Measurements from ENCODE around the gene MYLK.

The MYLK gene

GRCh38 chr3:123783050-123783689 is 101.0 kb downstream of the MYLK start:
- Histone ChIP-seq H3K4me3 (replicated peaks; ENCODE audit: low read depth, low read length) (no peak overlapping the region), H3K27me3 (replicated peaks; ENCODE audit: control insufficient read depth, insufficient read depth, low read length) (no peaks in the 10 kb centered on the region; the same call in none of the 2 replicates), H3K36me3 (ENCODE audit: control insufficient read depth, insufficient read depth, low read length) (no peaks in the 10 kb centered on the region)
- TF ChIP-seq CTCF (IDR thresholded peaks at IDR 0.05; ENCODE audit: insufficient read depth, low read length, poor library complexity, severe bottlenecking) = no peak
- no peak for DNase-seq (ENCODE audit: extremely low read depth, insufficient read length)

GRCh38 chr3:123782488-123782887 is 101.6 kb downstream of the MYLK start:
- no peaks in the 10 kb centered on the region for H3K36me3 ChIP-seq (ENCODE audit: control insufficient read depth, insufficient read depth, low read length)
- no peak overlapping the region for H3K4me3 ChIP-seq (replicated peaks; ENCODE audit: low read depth, low read length)
- DNase-seq (ENCODE audit: extremely low read depth, insufficient read length) = no peak
- TF ChIP-seq CTCF (IDR thresholded peaks at IDR 0.05; ENCODE audit: insufficient read depth, low read length, poor library complexity, severe bottlenecking) = no peak
- no peaks in the 10 kb centered on the region; the same call in none of the 2 replicates for H3K27me3 ChIP-seq (replicated peaks; ENCODE audit: control insufficient read depth, insufficient read depth, low read length)

- Histone ChIP-seq H3K27me3 (replicated peaks; ENCODE audit: control insufficient read depth, insufficient read depth, low read length) (no peaks in the 10 kb centered on the region; the same call in none of the 2 replicates), H3K4me3 (replicated peaks; ENCODE audit: low read depth, low read length) (no peak overlapping the region), H3K36me3 (ENCODE audit: control insufficient read depth, insufficient read depth, low read length) (no peaks in the 10 kb centered on the region)
- no peak for DNase-seq (ENCODE audit: extremely low read depth, insufficient read length)
- TF ChIP-seq CTCF (IDR thresholded peaks at IDR 0.05; ENCODE audit: insufficient read depth, low read length, poor library complexity, severe bottlenecking) = no peak
These were observed 102.4 kb downstream of the MYLK start for GRCh38 chr3:123781571-123782275.

- Histone ChIP-seq H3K36me3 (ENCODE audit: control insufficient read depth, insufficient read depth, low read length) (no peaks in the 10 kb centered on the region), H3K4me3 (replicated peaks; ENCODE audit: low read depth, low read length) (no peak overlapping the region), H3K27me3 (replicated peaks; ENCODE audit: control insufficient read depth, insufficient read depth, low read length) (no peaks in the 10 kb centered on the region; the same call in none of the 2 replicates)
- TF ChIP-seq CTCF (IDR thresholded peaks at IDR 0.05; ENCODE audit: insufficient read depth, low read length, poor library complexity, severe bottlenecking) = no peak
- no peak for DNase-seq (ENCODE audit: extremely low read depth, insufficient read length)
These were observed 103.0 kb downstream of the MYLK start for GRCh38 chr3:123781138-123781537.

GRCh38 chr3:123780656-123781055 is 103.5 kb downstream of the MYLK start:
- no peaks in the 10 kb centered on the region for H3K36me3 ChIP-seq (ENCODE audit: control insufficient read depth, insufficient read depth, low read length)
- DNase-seq (ENCODE audit: extremely low read depth, insufficient read length) = no peak
- no peak overlapping the region for H3K4me3 ChIP-seq (replicated peaks; ENCODE audit: low read depth, low read length)
- no peak for TF ChIP-seq CTCF (IDR thresholded peaks at IDR 0.05; ENCODE audit: insufficient read depth, low read length, poor library complexity, severe bottlenecking)
- H3K27me3 ChIP-seq (replicated peaks; ENCODE audit: control insufficient read depth, insufficient read depth, low read length) = no peaks in the 10 kb centered on the region; the same call in none of the 2 replicates

All from GM06990 (cell line).